Body of pancreas (tissue), 4 donors: Measurements from ENCODE around the gene ATXN10.

Experiments
- POLR2A ChIP-seq, 3 donors: fragments of 450-650 bp; IDR thresholded peaks; one replicate each; pipeline ENCODE4 v1.6.1; 2016; ENCODE audit warnings: antibody characterized with exemption in 3 of 3, mild to moderate bottlenecking in 2 of 3
- TF ChIP-seq, protein P1 (sequence below), 7 experiments: fragments of 450-650 bp in 4 of 7; fragments of 200-600 bp in 3 of 7; sonication (generic) in 3 of 7; IDR thresholded peaks; one replicate each; pipeline ENCODE4 v1.5.1; 2016 to 2019; ENCODE audit warnings: antibody characterized with exemption in 7 of 7

DNA sequence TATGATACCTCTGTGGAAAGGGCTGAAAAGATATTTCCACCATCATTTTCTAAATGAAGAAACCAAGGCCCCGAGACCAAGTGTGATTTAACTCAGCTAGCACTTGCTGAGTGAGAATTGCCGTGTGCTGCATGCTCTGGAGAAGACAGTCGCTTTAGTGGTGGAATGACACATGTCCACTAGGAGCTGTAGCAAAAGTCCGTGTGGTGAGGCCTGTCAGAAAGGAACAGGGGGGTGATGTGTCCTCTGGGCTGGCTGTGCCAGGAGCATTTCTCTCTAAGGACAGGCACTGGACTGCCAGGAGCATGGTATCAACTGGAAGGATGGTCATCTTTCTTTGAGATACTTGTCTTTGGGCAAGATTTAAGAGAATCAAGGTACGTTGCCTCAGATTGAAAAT lies 72.8 kb downstream of the ATXN10 start:
- TF ChIP-seq POLR2A (IDR thresholded peaks at IDR 0.05): no peak
- TF ChIP-seq, protein P1, sequence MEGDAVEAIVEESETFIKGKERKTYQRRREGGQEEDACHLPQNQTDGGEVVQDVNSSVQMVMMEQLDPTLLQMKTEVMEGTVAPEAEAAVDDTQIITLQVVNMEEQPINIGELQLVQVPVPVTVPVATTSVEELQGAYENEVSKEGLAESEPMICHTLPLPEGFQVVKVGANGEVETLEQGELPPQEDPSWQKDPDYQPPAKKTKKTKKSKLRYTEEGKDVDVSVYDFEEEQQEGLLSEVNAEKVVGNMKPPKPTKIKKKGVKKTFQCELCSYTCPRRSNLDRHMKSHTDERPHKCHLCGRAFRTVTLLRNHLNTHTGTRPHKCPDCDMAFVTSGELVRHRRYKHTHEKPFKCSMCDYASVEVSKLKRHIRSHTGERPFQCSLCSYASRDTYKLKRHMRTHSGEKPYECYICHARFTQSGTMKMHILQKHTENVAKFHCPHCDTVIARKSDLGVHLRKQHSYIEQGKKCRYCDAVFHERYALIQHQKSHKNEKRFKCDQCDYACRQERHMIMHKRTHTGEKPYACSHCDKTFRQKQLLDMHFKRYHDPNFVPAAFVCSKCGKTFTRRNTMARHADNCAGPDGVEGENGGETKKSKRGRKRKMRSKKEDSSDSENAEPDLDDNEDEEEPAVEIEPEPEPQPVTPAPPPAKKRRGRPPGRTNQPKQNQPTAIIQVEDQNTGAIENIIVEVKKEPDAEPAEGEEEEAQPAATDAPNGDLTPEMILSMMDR (IDR thresholded peaks at IDR 0.05): no peak
